DMS153 treated with DMSO at 0.1 percent for 48 hours (cell line): ENCODE data around the gene HS2ST1.
"Not testable (repeated sequence)": the region's sequence is repeated elsewhere in the genome, so short reads cannot be mapped to it uniquely, and the experiment has no call there.

Experiments used
- DNase-seq: peaks from one replicate; lab custom pipeline; 2025; ENCODE audit not compliant: unreplicated experiment; lab: John Stamatoyannopoulos, UW

HS2ST1 gene

GRCh38 chr1:87004857-87005256 lies 90.4 kb downstream of the HS2ST1 start:
- DNase-seq = no peak

GRCh38 chr1:87007323-87007722 lies 92.9 kb downstream of the HS2ST1 start:
- DNase-seq = no peak

- not testable (repeated sequence) for DNase-seq
Measured at GRCh38 chr1:87013385-87013784, 99.0 kb downstream of the HS2ST1 start.

- DNase-seq = no peak
Measured at GRCh38 chr1:87017998-87018672, 103.7 kb downstream of the HS2ST1 start.

GRCh38 chr1:87023326-87023725 lies 108.9 kb downstream of the HS2ST1 start:
- DNase-seq = no peak

- peak; percentile 39 for DNase-seq
Measured at GRCh38 chr1:87024936-87025540, 110.6 kb downstream of the HS2ST1 start.

GRCh38 chr1:87027561-87027960 lies 113.1 kb downstream of the HS2ST1 start:
- not testable (repeated sequence) for DNase-seq

- DNase-seq = no peak
Measured at GRCh38 chr1:87028576-87028975, 114.1 kb downstream of the HS2ST1 start.

- no peak for DNase-seq
Measured at GRCh38 chr1:87030740-87031690, 116.6 kb downstream of the HS2ST1 start.

- no peak for DNase-seq
Measured at GRCh38 chr1:87034351-87034750, 119.9 kb downstream of the HS2ST1 start.

GRCh38 chr1:87039096-87039495 lies 124.7 kb downstream of the HS2ST1 start:
- DNase-seq = no peak

- DNase-seq = no peak
Measured at GRCh38 chr1:87042111-87042811, 127.8 kb downstream of the HS2ST1 start.

- no peak for DNase-seq
Measured at GRCh38 chr1:87044424-87044823, 130.0 kb downstream of the HS2ST1 start.

- DNase-seq = no peak
Measured at GRCh38 chr1:87044840-87045239, 130.4 kb downstream of the HS2ST1 start.

- DNase-seq = no peak
Measured at GRCh38 chr1:87045761-87046304, 131.4 kb downstream of the HS2ST1 start.

GRCh38 chr1:87046951-87047350 lies 132.5 kb downstream of the HS2ST1 start:
- DNase-seq = no peak

GRCh38 chr1:87048237-87048636 lies 133.8 kb downstream of the HS2ST1 start:
- no peak for DNase-seq

GRCh38 chr1:87051965-87052364 lies 137.5 kb downstream of the HS2ST1 start:
- no peak for DNase-seq

- no peak for DNase-seq
Measured at GRCh38 chr1:87052400-87052799, 138.0 kb downstream of the HS2ST1 start.

- no peak for DNase-seq
Measured at GRCh38 chr1:87052961-87053360, 138.5 kb downstream of the HS2ST1 start.

- DNase-seq = no peak
Measured at GRCh38 chr1:87053446-87053845, 139.0 kb downstream of the HS2ST1 start.
